OCI-LY7 (cell line): ENCODE measurements around the gene GNG3. TPM values are rescaled to one million over a fixed set of nuclear protein-coding genes. Genes with fewer than 3 reads are reported as not detected.

Source experiments
- BruUV-seq: library from RNA; stranded (reverse); fragments of 400-500 nt; replicated peaks from 2 replicates; lab custom pipeline; 2021; lab: Mats Ljungman, UMichigan
- CTCF ChIA-PET: fragments of 300-600 bp; sonication (Branson Sonifier 250); formaldehyde crosslinking; loops from one replicate; lab custom pipeline; 2022; ENCODE audit warnings: antibody characterized with exemption; ENCODE audit not compliant: unreplicated experiment; lab: Charles Lee
- POLR2A ChIA-PET: fragments of 300-600 bp; sonication (Branson Sonifier 250); formaldehyde crosslinking; loops from one replicate; lab custom pipeline; 2022; ENCODE audit warnings: antibody characterized with exemption; lab: Charles Lee
- DNase-seq: peaks from one replicate; pipeline ENCODE4 v3.0.0-alpha.2; 2015; ENCODE audit warnings: low spot score
- H2AFZ ChIP-seq: fragments of 200-600 bp; sonication (generic), shearing (Covaris generic); 2 replicates; pipeline ENCODE4 v1.6.1; 2014; ENCODE audit warnings: mild to moderate bottlenecking, antibody characterized with exemption, low read length, moderate library complexity
- H3K27ac ChIP-seq: fragments of 200-600 bp; sonication (generic); 2 replicates; pipeline ENCODE4 v1.5.1; 2014; ENCODE audit warnings: mixed run types, low read depth, mild to moderate bottlenecking, moderate library complexity, low read length, inconsistent platforms; ENCODE audit not compliant: poor library complexity, severe bottlenecking
- H3K36me3 ChIP-seq: fragments of 200-600 bp; sonication (generic); 2 replicates; pipeline ENCODE4 v1.6.1; 2014; ENCODE audit warnings: mild to moderate bottlenecking, antibody characterized with exemption, low read length, moderate library complexity, mixed read lengths; ENCODE audit not compliant: insufficient read depth
- H3K4me1 ChIP-seq: fragments of 200-600 bp; sonication (generic); 2 replicates; pipeline ENCODE4 v1.5.1; 2014; ENCODE audit warnings: mild to moderate bottlenecking, low read length; ENCODE audit not compliant: insufficient read depth, poor library complexity, severe bottlenecking
- H3K4me2 ChIP-seq: fragments of 200-600 bp; sonication (generic); 2 replicates; pipeline ENCODE4 v1.6.1; 2014; ENCODE audit warnings: mild to moderate bottlenecking, low read length
- H3K4me3 ChIP-seq: fragments of 200-600 bp; sonication (generic); 2 replicates; pipeline ENCODE4 v1.5.1; 2014; ENCODE audit warnings: mild to moderate bottlenecking, low read depth, low read length; ENCODE audit not compliant: poor library complexity, severe bottlenecking
- H3K79me2 ChIP-seq: fragments of 200-600 bp; sonication (generic); 2 replicates; pipeline ENCODE4 v1.6.1; 2016; ENCODE audit warnings: low read depth, mild to moderate bottlenecking, low read length, moderate library complexity, mixed read lengths; ENCODE audit not compliant: insufficient read depth
- H3K9me2 ChIP-seq: fragments of 200-600 bp; sonication (generic); 2 replicates; pipeline ENCODE4 v1.6.1; 2016; ENCODE audit warnings: mild to moderate bottlenecking, low read length, mixed read lengths; ENCODE audit not compliant: insufficient read depth
- H3K9me3 ChIP-seq: fragments of 200-600 bp; sonication (generic); 2 replicates; pipeline ENCODE4 v1.6.1; 2014; ENCODE audit warnings: mild to moderate bottlenecking, mixed run types, low read length, mixed read lengths
- H4K20me1 ChIP-seq: fragments of 200-600 bp; sonication (generic); 2 replicates; pipeline ENCODE4 v1.6.1; 2014; ENCODE audit warnings: mild to moderate bottlenecking, antibody characterized with exemption, low read length, moderate library complexity, mixed read lengths; ENCODE audit not compliant: insufficient read depth
- CTCF ChIP-seq: fragments of 200-600 bp; sonication (generic); conservative IDR thresholded peaks from 2 replicates; pipeline ENCODE4 v1.5.1; 2014; ENCODE audit warnings: mild to moderate bottlenecking, antibody characterized with exemption, low read length, moderate library complexity, mixed read lengths
- EZH2phosphoT487 ChIP-seq: fragments of 200-600 bp; sonication (generic); IDR thresholded peaks from 2 replicates; pipeline ENCODE4 v1.6.1; 2018; ENCODE audit warnings: low read depth, borderline replicate concordance, mild to moderate bottlenecking, mixed run types, antibody characterized with exemption, low read length, moderate library complexity, mixed read lengths
- intact Hi-C: fragments of 100-400 bp; cut with micrococcal nuclease; formaldehyde crosslinking; loops from one replicate; pipeline ENCODE4 v1.10.0; 2022; ENCODE audit not compliant: unreplicated experiment
- total RNA-seq, 2 experiments: library from RNA; depleted of rRNA in 1 of 2; stranded (reverse); fragments of >200 nt in 1 of 2; shearing (Covaris generic) in 1 of 2; gene quantifications; 2 replicates each; pipeline ENCODE4 v1.2.3, GENCODE V29; 2014 to 2022

The GNG3 gene
- total RNA-seq, 2 experiments from 2014 or later = not detected

- H4K20me1 ChIP-seq = no peaks in the 10 kb centered on the region
- no TSS peak for BruUV-seq
- peaks cover 56% of the 10 kb centered on the region for H3K4me1 ChIP-seq
- intact Hi-C loops = no loop called here
- H3K4me3 ChIP-seq = peak overlapping the region; percentile 65
- POLR2A ChIA-PET = interaction anchor here (0.6 to 1.6 kb wide), 6 partner anchors 19 to 66 kb away, joined by 3 to 6 read pairs (median 4); partner anchors contain the start of genes C11orf98, CSKMT, HNRNPUL2 and TTC9C
- H3K4me2 ChIP-seq = peak overlapping the region; percentile 83
- H3K9me2 ChIP-seq = no peaks in the 10 kb centered on the region
- no peaks in the 10 kb centered on the region for H3K79me2 ChIP-seq
- no peak for TF ChIP-seq EZH2phosphoT487
- no peak for TF ChIP-seq CTCF
- CTCF ChIA-PET = no interaction called here
- H3K36me3 ChIP-seq = peaks cover 93% of the 10 kb centered on the region
- H3K27ac ChIP-seq = peak overlapping the region; percentile 73
- no peak for DNase-seq
- peak overlapping the region; percentile 44; the same call in 1 of the 2 replicates for H2AFZ ChIP-seq
- no peaks in the 10 kb centered on the region for H3K9me3 ChIP-seq
Observed at GRCh38 chr11:62708793-62709192, 1.3 kb downstream of the GNG3 start.

DNA sequence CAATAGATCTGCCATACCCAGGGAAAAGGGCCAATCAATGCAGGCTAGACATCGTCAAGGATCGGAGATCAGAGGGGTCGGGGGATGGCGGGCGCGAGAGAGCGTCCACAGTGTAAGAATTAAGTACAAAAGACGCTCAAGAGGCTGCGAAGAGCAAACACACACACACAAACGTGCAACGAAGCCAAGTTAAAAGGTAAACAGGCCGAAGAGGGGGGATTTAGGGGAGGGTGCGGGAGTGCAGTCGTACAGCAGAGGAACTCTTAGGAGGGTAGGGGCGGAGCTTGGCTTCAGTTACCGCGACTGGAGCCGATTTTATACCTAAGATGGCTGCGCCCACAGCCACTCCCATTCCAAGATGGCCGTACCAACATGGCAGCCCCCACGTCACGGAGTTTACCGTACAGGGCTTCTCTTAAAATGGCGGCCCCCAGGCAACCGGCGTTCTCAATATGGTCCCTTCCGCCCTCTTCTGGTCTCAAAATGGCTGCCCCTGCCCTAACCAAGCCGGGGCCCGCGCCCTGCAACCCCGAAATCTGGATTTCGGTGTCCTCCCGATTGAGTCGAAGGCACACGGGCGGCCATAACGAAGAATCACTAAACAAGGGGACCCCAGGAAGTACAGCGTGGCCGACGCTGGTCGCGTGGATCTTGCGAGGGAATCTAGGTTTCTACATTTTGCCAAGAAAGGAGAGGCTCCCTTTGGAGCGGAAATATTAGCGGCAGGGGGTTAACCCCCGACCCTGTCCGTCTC is 1.9 kb downstream of the GNG3 start:
- Histone ChIP-seq H3K79me2 (no peaks in the 10 kb centered on the region), H3K9me2 (no peaks in the 10 kb centered on the region), H3K9me3 (no peaks in the 10 kb centered on the region), H2AFZ (peak overlapping the region; percentile 44; the same call in 1 of the 2 replicates), H3K4me1 (peaks cover 57% of the 10 kb centered on the region), H3K4me3 (peak overlapping the region; percentile 65), H3K36me3 (peaks cover 96% of the 10 kb centered on the region), H4K20me1 (no peaks in the 10 kb centered on the region), H3K27ac (peak overlapping the region; percentile 73), H3K4me2 (peak overlapping the region; percentile 83)
- intact Hi-C loops = no loop called here
- ChIA-PET CTCF (no interaction called here), POLR2A (interaction anchor here (0.6 to 1.3 kb wide), 4 partner anchors 18 to 44 kb away, joined by 3 to 6 read pairs (median 4); partner anchors contain the start of genes C11orf98, CSKMT and HNRNPUL2)
- BruUV-seq = no TSS peak
- DNase-seq = peak; percentile 91
- no peak for TF ChIP-seq EZH2phosphoT487
- TF ChIP-seq CTCF = no peak

GRCh38 chr11:62710001-62710345 is 2.5 kb downstream of the GNG3 start:
- peaks cover 57% of the 10 kb centered on the region for H3K4me1 ChIP-seq
- POLR2A ChIA-PET = interaction anchor here (1.1 kb wide), 1 partner anchor 40 kb away, joined by 3 read pairs; no protein-coding TSS in a partner anchor

More at GRCh38 chr11:62710001-62710345, 2.5 kb downstream of the GNG3 start:
- Histone ChIP-seq H3K27ac (peak overlapping the region; percentile 73), H3K4me3 (peak overlapping the region; percentile 65), H3K79me2 (no peaks in the 10 kb centered on the region), H3K9me2 (no peaks in the 10 kb centered on the region), H2AFZ (peak overlapping the region; percentile 44; the same call in 1 of the 2 replicates), H3K36me3 (peaks cover 96% of the 10 kb centered on the region), H3K4me2 (peak overlapping the region; percentile 69), H3K9me3 (no peaks in the 10 kb centered on the region), H4K20me1 (no peaks in the 10 kb centered on the region)
- CTCF ChIA-PET = no interaction called here
- intact Hi-C loops = no loop called here
- TF ChIP-seq CTCF (no peak), EZH2phosphoT487 (no peak)
- BruUV-seq = no TSS peak
- DNase-seq = no peak
